ENCODE results near the gene OR51E1.

Gene OR51E1

DNA sequence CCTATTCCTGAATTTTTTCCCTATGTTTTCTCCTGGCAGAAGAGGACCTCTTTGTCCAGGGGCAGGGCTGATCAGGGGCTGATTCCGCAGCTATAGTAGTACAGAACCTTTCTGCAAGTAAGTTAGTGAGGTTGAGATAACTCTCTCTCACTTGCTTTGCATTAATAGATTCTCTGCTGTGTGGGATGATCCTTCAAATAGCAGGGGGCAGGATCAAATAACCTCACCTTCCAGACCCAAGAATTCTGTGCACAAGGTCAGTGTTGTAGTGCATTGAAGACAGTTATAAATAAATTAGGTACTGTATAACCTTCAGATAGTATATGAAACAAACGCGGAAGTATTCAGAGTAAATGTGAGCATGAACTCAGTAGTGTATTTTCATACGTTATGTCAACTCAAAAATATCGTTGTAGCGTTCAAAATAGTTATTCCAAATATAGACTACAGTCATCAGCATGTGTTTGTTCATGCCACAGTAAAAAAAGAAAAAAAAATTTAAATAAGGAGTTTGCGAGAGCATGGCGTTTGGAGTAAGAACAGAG is 61.1 kb downstream of the OR51E1 start:
- in situ Hi-C loops (cut with MboI; ENCODE audit: low sequenced_read_pairs): no loop called here
